MM.1S (cell line): ENCODE data around the gene AWAT1.

Experiments used
- CTCF ChIP-seq: fragments of 300-600 bp; sonication (generic); IDR thresholded peaks from 2 replicates; pipeline ENCODE4 v1.5.1; 2016; ENCODE audit warnings: antibody characterized with exemption, low read length, mixed read lengths
- EZH2 ChIP-seq: fragments of 300-600 bp; sonication (generic); optimal IDR thresholded peaks from 2 replicates; pipeline ENCODE3; 2017; ENCODE audit warnings: low read depth, mild to moderate bottlenecking, antibody characterized with exemption, low read length, mixed read lengths
- EZH2phosphoT487 ChIP-seq: fragments of 300-600 bp; sonication (generic); IDR thresholded peaks from 2 replicates; pipeline ENCODE4 v1.6.1; 2018; ENCODE audit warnings: antibody characterized with exemption, low read length

GRCh38 chrX:70262952-70263567, 28.6 kb downstream of the AWAT1 start:
- peak; percentile 50 for TF ChIP-seq CTCF
- TF ChIP-seq EZH2phosphoT487 = no peak
- TF ChIP-seq EZH2 = no peak
